ENCODE measurements around the gene SP3.

Gene SP3

DNA sequence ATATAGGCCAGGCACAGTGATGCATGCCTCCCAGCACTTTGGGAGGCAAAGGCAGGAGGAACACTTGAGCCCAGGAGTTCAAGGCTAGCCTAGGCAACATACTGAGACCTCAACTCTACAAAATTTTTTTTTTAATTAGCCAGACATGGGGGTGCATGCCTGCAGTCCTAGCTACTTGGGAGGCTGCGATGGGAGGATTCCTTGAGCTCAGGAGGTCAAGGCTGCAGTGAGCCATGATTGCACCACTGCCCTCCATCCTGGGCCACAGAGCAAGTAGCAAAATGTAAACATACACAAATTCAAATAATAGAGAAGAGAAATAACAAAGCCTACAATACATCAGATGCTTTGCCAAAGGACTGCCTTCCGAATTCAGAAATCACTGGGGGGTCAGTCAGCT lies 7.0 kb upstream of the SP3 start:
- TF ChIP-seq, protein P1, sequence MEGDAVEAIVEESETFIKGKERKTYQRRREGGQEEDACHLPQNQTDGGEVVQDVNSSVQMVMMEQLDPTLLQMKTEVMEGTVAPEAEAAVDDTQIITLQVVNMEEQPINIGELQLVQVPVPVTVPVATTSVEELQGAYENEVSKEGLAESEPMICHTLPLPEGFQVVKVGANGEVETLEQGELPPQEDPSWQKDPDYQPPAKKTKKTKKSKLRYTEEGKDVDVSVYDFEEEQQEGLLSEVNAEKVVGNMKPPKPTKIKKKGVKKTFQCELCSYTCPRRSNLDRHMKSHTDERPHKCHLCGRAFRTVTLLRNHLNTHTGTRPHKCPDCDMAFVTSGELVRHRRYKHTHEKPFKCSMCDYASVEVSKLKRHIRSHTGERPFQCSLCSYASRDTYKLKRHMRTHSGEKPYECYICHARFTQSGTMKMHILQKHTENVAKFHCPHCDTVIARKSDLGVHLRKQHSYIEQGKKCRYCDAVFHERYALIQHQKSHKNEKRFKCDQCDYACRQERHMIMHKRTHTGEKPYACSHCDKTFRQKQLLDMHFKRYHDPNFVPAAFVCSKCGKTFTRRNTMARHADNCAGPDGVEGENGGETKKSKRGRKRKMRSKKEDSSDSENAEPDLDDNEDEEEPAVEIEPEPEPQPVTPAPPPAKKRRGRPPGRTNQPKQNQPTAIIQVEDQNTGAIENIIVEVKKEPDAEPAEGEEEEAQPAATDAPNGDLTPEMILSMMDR (IDR thresholded peaks at IDR 0.05; ENCODE audit: low read depth, low read length, missing control alignments), result no peak
- DNase-seq (ENCODE audit: extremely low read depth, low read depth), result no peak
- H3K4me3 ChIP-seq (replicated peaks; ENCODE audit: low read depth, low read length), result no peak overlapping the region

DNA sequence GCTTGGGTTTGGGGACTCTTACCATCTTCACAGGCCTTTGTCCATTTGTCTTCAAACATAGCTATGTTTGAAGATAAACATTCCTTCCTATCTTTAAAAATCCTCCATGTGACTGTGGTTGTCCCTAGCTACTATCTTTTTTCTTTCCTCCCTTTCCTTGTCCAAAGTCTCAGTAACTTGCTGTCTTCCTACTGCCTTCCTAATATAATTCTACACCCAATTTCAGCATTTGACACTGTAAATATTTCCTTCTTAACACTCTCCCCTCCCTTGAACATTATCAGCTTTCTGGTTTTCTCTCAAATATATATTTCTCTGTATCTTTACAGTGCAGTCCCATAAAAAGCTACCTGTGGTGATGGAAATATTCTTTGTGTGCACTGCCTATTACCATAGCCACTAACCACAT lies 5.3 kb upstream of the SP3 start:
- TF ChIP-seq, protein P1 (IDR thresholded peaks at IDR 0.05; ENCODE audit: low read depth, low read length, missing control alignments), result no peak

DNA sequence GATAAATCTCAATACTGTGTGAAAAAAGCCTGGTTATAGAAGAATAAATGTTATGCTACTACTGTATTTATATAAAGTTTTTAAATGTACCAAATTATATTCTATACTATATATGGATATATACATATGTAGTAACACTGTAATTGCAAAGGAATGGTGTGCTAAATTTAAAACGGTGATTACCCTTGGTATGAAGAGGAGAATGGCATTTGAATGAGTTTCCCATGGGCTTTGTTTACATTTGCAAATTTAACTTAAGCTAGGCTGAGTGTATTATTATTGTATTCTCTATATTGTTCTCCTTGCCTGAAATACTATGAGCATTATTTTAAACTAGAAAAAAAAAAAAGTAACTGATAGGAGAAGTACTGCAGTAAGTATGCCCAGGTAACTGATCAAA lies 4.7 kb upstream of the SP3 start:
- DNase-seq (ENCODE audit: extremely low read depth, low read depth), result no peak
- no peak overlapping the region for H3K4me3 ChIP-seq (replicated peaks; ENCODE audit: low read depth, low read length)
- TF ChIP-seq, protein P1 (IDR thresholded peaks at IDR 0.05; ENCODE audit: low read depth, low read length, missing control alignments), result no peak

More for the DNA sequence above, 5.3 kb upstream of the SP3 start:
- no peak overlapping the region for H3K4me3 ChIP-seq (replicated peaks; ENCODE audit: low read depth, low read length)
- no peak for DNase-seq (ENCODE audit: extremely low read depth, low read depth)

DNA sequence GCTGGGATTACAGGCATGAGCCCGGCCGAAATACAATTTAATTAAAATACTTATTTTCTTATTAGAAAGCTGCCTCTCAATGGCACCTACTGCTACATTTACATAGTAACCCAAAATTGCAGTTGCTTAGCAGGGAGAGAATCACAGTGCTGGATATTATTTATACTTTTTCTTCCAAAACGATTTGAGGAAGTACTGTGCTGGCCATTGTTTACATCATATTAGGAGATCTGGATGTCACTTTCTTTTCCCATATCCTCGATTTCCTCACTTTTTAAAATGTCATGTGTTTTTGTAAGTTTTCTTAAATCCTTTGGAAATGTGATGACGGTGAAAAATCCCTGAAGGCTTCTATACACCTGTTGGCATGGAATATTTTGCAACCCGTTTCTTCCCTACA lies 3.4 kb upstream of the SP3 start:
- no peak overlapping the region for H3K4me3 ChIP-seq (replicated peaks; ENCODE audit: low read depth, low read length)
- DNase-seq (ENCODE audit: extremely low read depth, low read depth), result no peak
- TF ChIP-seq, protein P1 (IDR thresholded peaks at IDR 0.05; ENCODE audit: low read depth, low read length, missing control alignments), result no peak

DNA sequence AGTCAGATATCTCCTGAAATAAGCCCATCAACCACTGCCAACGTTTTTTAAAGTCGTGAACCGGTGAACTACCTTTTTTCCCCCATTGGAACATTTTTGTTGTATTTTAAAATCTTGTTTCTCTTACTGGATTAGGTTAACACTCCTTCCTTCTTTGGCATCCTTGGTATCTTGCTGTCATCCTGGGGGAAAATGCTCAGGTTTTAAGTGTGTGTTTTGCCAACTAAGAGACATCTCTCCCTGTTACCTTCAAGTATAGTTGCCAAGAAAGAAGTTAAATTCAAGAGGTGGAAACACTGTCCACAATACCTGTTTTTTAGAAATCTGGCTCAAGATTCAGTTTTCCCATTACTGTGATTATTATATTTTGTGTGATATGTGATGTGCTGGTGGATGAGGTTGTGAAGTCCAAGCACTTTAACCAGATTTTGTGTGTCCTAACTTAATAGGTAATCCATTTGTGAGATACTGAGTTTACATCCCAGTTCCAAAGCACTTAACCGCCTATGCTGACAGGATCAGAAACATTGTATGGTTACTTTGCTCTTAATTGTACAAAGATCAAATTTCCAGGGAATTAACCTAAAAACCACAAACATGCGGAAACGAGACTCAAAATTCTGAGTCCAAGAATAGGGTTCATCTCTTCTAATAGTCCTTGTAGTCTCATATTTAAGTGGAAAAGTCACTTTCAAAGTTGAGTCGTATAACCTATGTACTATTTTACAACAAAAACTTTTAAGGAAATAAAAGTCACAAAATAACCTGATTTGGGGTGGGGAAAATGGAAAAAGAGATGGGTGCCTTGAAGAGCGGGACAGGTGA lies 1.3 kb upstream of the SP3 start:
- H3K4me3 ChIP-seq (replicated peaks; ENCODE audit: low read depth, low read length), result peak overlapping the region; percentile 72
- TF ChIP-seq, protein P1 (IDR thresholded peaks at IDR 0.05; ENCODE audit: low read depth, low read length, missing control alignments), result no peak
- DNase-seq (ENCODE audit: extremely low read depth, low read depth), result no peak

DNA sequence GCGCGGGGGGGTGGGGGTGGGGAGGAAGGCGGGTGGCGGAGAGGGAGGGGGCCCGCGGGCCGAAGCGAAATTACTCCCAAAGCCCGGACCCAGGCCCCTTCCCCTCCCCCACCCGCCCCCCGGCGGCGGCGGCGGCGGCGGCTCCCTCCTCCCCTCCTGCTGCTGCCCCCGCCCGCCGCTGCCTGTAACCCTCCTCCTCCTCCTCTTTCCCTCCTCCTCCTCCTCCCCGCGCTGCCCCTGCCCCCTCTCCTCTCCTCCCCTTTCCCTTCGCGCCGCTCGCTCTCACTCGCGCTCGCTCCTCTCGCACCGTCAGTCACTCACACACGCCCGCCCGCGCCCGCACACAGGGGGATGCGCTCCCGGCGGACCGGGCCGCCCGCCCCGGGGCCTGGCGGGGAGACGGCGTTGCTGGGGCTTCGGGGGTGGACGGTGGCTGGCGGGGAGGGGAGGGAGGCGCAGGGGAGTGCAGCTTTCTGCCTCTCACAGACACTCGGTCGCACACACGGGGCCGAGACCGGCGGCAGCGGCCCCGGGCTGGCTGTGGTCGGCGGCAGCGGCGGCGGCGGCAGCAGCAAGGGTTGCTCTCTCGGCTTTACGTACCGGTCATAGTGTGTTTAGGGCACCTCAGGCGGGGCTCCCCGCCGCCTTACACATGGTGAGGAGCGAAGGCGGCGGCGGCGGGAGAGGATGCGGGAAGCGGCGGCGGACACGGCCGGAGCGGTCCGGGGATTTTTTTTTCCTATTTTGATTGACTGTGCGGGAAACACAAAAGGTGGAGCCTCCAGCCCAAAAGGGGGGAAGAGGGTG lies 405 bp downstream of the SP3 start:
- peak; percentile 49 for DNase-seq (ENCODE audit: extremely low read depth, low read depth)
- peak overlapping the region; percentile 72 for H3K4me3 ChIP-seq (replicated peaks; ENCODE audit: low read depth, low read length)
- TF ChIP-seq, protein P1 (IDR thresholded peaks at IDR 0.05; ENCODE audit: low read depth, low read length, missing control alignments), result no peak

Data from HFF-Myc (cell line).